Right lobe of liver (tissue), 4 donors: ENCODE measurements around the gene NPAS1.

Experiments
- POLR2A ChIP-seq: fragments of 450-650 bp; IDR thresholded peaks from one replicate; pipeline ENCODE4 v1.6.1; 2017; ENCODE audit warnings: antibody characterized with exemption, mild to moderate bottlenecking
- TF ChIP-seq, protein P1 (sequence below), 4 donors: fragments of 200-600 bp in 3 of 4; fragments of 450-650 bp in 1 of 4; IDR thresholded peaks; one replicate each; pipeline versions ENCODE4 v1.5.1 to v1.8.0; 2016 to 2022; ENCODE audit warnings: antibody characterized with exemption in 4 of 4, mild to moderate bottlenecking in 2 of 4
- donor health status: DM: no; HTN: no; CAD: no.
- donor health status: DM: no; HTN: no; CAD: no.
- donor health status: DM: no; HTN: yes; CAD: no.

DNA sequence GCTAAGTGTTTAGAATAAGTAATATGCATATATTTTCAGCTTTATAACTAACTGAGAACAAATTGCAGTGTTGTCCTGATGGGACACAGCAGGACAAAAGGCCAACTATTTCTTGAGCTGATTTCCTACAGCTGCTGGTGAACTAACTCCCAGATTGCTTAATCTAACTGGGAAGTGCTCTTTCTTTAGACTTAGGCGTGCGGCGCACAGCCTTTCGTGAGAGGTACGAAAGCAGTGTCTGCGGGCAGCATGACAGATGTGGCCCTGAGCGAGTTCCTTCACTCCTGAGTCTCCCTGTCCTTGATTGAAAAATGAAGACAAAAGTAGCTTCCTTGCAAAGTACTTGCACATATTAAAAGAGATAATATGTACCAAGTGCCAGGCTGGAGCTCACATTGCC, 47.3 kb upstream of the NPAS1 start:
- TF ChIP-seq, protein P1, sequence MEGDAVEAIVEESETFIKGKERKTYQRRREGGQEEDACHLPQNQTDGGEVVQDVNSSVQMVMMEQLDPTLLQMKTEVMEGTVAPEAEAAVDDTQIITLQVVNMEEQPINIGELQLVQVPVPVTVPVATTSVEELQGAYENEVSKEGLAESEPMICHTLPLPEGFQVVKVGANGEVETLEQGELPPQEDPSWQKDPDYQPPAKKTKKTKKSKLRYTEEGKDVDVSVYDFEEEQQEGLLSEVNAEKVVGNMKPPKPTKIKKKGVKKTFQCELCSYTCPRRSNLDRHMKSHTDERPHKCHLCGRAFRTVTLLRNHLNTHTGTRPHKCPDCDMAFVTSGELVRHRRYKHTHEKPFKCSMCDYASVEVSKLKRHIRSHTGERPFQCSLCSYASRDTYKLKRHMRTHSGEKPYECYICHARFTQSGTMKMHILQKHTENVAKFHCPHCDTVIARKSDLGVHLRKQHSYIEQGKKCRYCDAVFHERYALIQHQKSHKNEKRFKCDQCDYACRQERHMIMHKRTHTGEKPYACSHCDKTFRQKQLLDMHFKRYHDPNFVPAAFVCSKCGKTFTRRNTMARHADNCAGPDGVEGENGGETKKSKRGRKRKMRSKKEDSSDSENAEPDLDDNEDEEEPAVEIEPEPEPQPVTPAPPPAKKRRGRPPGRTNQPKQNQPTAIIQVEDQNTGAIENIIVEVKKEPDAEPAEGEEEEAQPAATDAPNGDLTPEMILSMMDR (IDR thresholded peaks at IDR 0.05), result no peak
- TF ChIP-seq POLR2A, result no peak
